Left lung (tissue), 10 donors: ENCODE data around the gene PPP4R2. TPM values are rescaled to one million over a fixed set of nuclear protein-coding genes. Genes with fewer than 3 reads are reported as not detected.

ENCODE experiments used
- ATAC-seq: fragments of 200-7000 bp; cut with Tn5 transposase; one replicate; pipeline ENCODE4 v1.9.1; 2020; ENCODE audit warnings: moderate library complexity
- DNase-seq, 4 donors: peaks; one replicate each; pipeline ENCODE4 v3.0.0-alpha.2; 2013 to 2020
- H3K27ac ChIP-seq, 2 donors: fragments of 200-600 bp; sonication (generic) in 1 of 2; one replicate each; pipeline versions ENCODE4 v1.5.0 to v1.8.0; 2020 to 2021
- H3K27me3 ChIP-seq, 2 donors: fragments of 200-600 bp; sonication (generic) in 1 of 2; one replicate each; pipeline versions ENCODE4 v1.5.0 to v1.8.0; 2020 to 2021
- H3K36me3 ChIP-seq, 2 donors: fragments of 200-600 bp; sonication (generic) in 1 of 2; one replicate each; pipeline versions ENCODE4 v1.5.0 to v1.8.0; 2020 to 2021
- H3K4me1 ChIP-seq, 2 donors: fragments of 200-600 bp; one replicate each; pipeline ENCODE4 v1.8.0; 2021
- H3K4me3 ChIP-seq, 2 donors: fragments of 200-600 bp; sonication (generic) in 1 of 2; one replicate each; pipeline versions ENCODE4 v1.5.0 to v1.8.0; 2020 to 2021; ENCODE audit warnings: mild to moderate bottlenecking in 1 of 2
- H3K9me3 ChIP-seq, 2 donors: fragments of 200-600 bp; sonication (generic) in 1 of 2; one replicate each; pipeline versions ENCODE4 v1.5.0 to v1.8.0; 2020 to 2021
- CTCF ChIP-seq, 2 donors: fragments of 200-600 bp; sonication (generic) in 1 of 2; IDR thresholded peaks; one replicate each; pipeline versions ENCODE4 v1.5.0 to v1.8.0; 2021; ENCODE audit warnings: antibody characterized with exemption in 2 of 2
- intact Hi-C, 2 donors: fragments of 100-400 bp; cut with DNase I; formaldehyde crosslinking; loops; one replicate each; pipeline versions ENCODE4 v1.11.2 to v1.14.2; 2022
- polyA plus RNA-seq, 6 donors: library from polyadenylated mRNA; unstranded; fragments of 120-200 nt; gene quantifications; one replicate each; pipeline ENCODE4 v1.2.1, GENCODE V29; 2013; ENCODE audit not compliant: insufficient read length in 6 of 6
- total RNA-seq, 2 donors: library from RNA; stranded (reverse); fragmentation: NEBNext Ultra II Directional; extraction: Animal tissue kit (Norgen Biotek cat#: 25700); gene quantifications; one replicate each; pipeline ENCODE4 v1.2.1, GENCODE V29; 2021
- donor health status: DM: no; HTN: yes; CAD: no.
- donor health status: DM: no; HTN: no; CAD: no.

The PPP4R2 gene
- total and polyA plus RNA-seq, 8 donors: 71.5 to 91.7 (median 86.0) TPM

GRCh38 chr3:73052857-73053256, 56.2 kb downstream of the PPP4R2 start:
- no peaks in the 10 kb centered on the region for H3K27me3 ChIP-seq
- no peaks in the 10 kb centered on the region for H3K9me3 ChIP-seq
- no peak for DNase-seq
- ATAC-seq: no peak
- no peak for TF ChIP-seq CTCF (IDR thresholded peaks at IDR 0.05)
- H3K4me3 ChIP-seq: no peak overlapping the region
- peaks cover 4 to 10% of the 10 kb centered on the region in 2 donors for H3K4me1 ChIP-seq
- no peak overlapping the region for H3K27ac ChIP-seq
- intact Hi-C loops: no loop called here
- H3K36me3 ChIP-seq: peaks cover 0 to 13% of the 10 kb centered on the region in 2 donors

- Histone ChIP-seq H3K27me3 (no peaks in the 10 kb centered on the region), H3K9me3 (no peaks in the 10 kb centered on the region), H3K36me3 (peaks cover 0 to 13% of the 10 kb centered on the region in 2 donors), H3K27ac (no peak overlapping the region), H3K4me1 (peaks cover 4 to 10% of the 10 kb centered on the region in 2 donors), H3K4me3 (no peak overlapping the region)
- DNase-seq (no peak), ATAC-seq (peak; percentile 32)
- no peak for TF ChIP-seq CTCF (IDR thresholded peaks at IDR 0.05)
- intact Hi-C loops: no loop called here
Observed at GRCh38 chr3:73055583-73055982, 59.0 kb downstream of the PPP4R2 start.

GRCh38 chr3:73056014-73056844, 59.6 kb downstream of the PPP4R2 start:
- H3K27me3 ChIP-seq: no peaks in the 10 kb centered on the region
- H3K4me3 ChIP-seq: no peak overlapping the region
- no peaks in the 10 kb centered on the region for H3K9me3 ChIP-seq
- peaks cover 0 to 16% of the 10 kb centered on the region in 2 donors for H3K36me3 ChIP-seq
- peaks cover 4 to 10% of the 10 kb centered on the region in 2 donors for H3K4me1 ChIP-seq
- DNase-seq (peak in 2 of 4 donors; percentile 42 to 53), ATAC-seq (peak; percentile 85)
- intact Hi-C loops: no loop called here
- TF ChIP-seq CTCF (IDR thresholded peaks at IDR 0.05): peak in 1 of 2 donors; percentile 28
- H3K27ac ChIP-seq: no peak overlapping the region

- Histone ChIP-seq H3K9me3 (no peaks in the 10 kb centered on the region), H3K27me3 (no peaks in the 10 kb centered on the region), H3K4me3 (no peak overlapping the region), H3K4me1 (peaks cover 4 to 10% of the 10 kb centered on the region in 2 donors), H3K27ac (no peak overlapping the region), H3K36me3 (peaks cover 0 to 21% of the 10 kb centered on the region in 2 donors)
- TF ChIP-seq CTCF (IDR thresholded peaks at IDR 0.05): no peak
- intact Hi-C loops: no loop called here
- DNase-seq: no peak
- ATAC-seq: no peak
Observed at GRCh38 chr3:73056845-73057150, 60.2 kb downstream of the PPP4R2 start.

GRCh38 chr3:73060302-73060723, 63.7 kb downstream of the PPP4R2 start:
- H3K27ac ChIP-seq: no peak overlapping the region
- H3K4me3 ChIP-seq: no peak overlapping the region
- peaks cover 0 to 56% of the 10 kb centered on the region in 2 donors for H3K36me3 ChIP-seq
- no peak for TF ChIP-seq CTCF (IDR thresholded peaks at IDR 0.05)
- peaks cover 4 to 10% of the 10 kb centered on the region in 2 donors for H3K4me1 ChIP-seq
- DNase-seq (no peak), ATAC-seq (no peak)
- no peaks in the 10 kb centered on the region for H3K9me3 ChIP-seq
- intact Hi-C loops: no loop called here
- H3K27me3 ChIP-seq: no peaks in the 10 kb centered on the region
